ENCODE results near the gene PPIL6.
A peak's percentile ranks its signal among the peaks of the same experiment; 100 is the strongest.

Gene PPIL6

GRCh38 chr6:109417646-109418045 lies 22.8 kb downstream of the PPIL6 start:
- TF ChIP-seq CTCF (IDR thresholded peaks at IDR 0.05; ENCODE audit: low read depth, low read length), result no peak
- no peak for DNase-seq (ENCODE audit: extremely low read depth, low read depth)

GRCh38 chr6:109411034-109411433 lies 29.4 kb downstream of the PPIL6 start:
- no peak for DNase-seq (ENCODE audit: extremely low read depth, low read depth)
- no peak for TF ChIP-seq CTCF (IDR thresholded peaks at IDR 0.05; ENCODE audit: low read depth, low read length)

GRCh38 chr6:109406196-109406595 lies 34.2 kb downstream of the PPIL6 start:
- no peak for TF ChIP-seq CTCF (IDR thresholded peaks at IDR 0.05; ENCODE audit: low read depth, low read length)
- no peak for DNase-seq (ENCODE audit: extremely low read depth, low read depth)

DNA sequence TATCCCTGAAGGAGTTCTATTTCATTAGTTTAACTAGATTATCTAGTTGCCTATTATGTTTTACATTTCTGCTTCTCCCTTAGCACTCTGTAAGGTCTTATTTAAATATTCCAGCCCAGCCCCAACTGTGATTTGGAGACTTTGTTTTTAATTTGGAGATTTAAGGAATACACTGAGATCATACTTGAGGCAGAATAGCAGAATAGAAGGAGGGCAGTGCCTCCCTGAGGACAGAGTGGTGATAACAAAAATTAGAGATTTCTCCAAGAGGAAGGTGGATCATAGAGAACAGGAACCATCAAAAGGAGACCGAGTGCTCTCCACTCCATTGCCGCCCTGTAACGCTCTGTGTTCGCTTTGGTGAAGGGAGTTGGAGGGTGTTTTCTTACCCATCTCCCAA lies 43.4 kb downstream of the PPIL6 start:
- no peak for DNase-seq (ENCODE audit: extremely low read depth, low read depth)
- peak; percentile 50 for TF ChIP-seq CTCF (IDR thresholded peaks at IDR 0.05; ENCODE audit: low read depth, low read length)

DNA sequence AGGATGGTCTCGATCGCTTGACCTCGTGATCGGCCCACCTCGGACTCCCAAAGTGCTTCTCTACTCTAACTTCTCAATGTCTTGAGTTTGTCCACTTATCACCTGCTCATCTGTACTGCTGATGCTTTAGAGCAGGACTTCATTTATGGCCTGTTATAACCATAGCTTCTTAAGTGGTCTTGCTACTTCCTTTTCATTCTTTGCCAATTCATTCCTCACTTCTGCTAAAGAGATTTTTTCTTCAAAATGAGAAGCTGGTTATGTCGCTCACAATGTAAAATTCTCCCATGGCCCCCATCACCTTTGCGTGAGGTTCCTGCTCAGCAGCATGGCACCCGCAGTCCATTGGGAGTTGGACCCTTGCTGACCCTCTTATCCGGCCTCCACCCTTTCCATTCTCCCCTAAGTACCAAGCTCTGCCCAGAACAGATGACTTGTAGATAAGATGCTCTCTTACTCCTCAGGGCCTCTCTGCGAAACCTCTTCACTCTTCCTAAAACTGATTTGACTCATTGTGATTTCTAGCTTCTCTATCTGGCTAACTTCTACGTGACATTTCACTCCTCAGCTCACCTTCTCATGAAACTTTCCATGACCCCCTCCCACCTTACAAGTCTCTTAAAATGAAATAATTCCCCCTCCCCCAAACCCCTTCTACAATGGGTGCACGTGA lies 44.2 kb downstream of the PPIL6 start:
- no peak for TF ChIP-seq CTCF (IDR thresholded peaks at IDR 0.05; ENCODE audit: low read depth, low read length)

GRCh38 chr6:109393886-109394281 lies 46.5 kb downstream of the PPIL6 start:
- TF ChIP-seq CTCF (IDR thresholded peaks at IDR 0.05; ENCODE audit: low read depth, low read length), result no peak
- DNase-seq (ENCODE audit: extremely low read depth, low read depth), result no peak

More for the DNA sequence above, 44.2 kb downstream of the PPIL6 start:
- no peak for DNase-seq (ENCODE audit: extremely low read depth, low read depth)

GRCh38 chr6:109393157-109393885 lies 47.1 kb downstream of the PPIL6 start:
- no peak for DNase-seq (ENCODE audit: extremely low read depth, low read depth)
- TF ChIP-seq CTCF (IDR thresholded peaks at IDR 0.05; ENCODE audit: low read depth, low read length), result no peak
